Measurements from ENCODE around the gene HBZ. TPM values are rescaled to one million over a fixed set of nuclear protein-coding genes. Genes with fewer than 3 reads are reported as not detected.
"Not testable (repeated sequence)": the region's sequence is repeated elsewhere in the genome, so short reads cannot be mapped to it uniquely, and the experiment has no call there.

Gene HBZ
- total and polyA plus RNA-seq, 7 donors, result 0.10 TPM; not detected in 6

- H3K36me3 ChIP-seq, result no peaks in the 10 kb centered on the region
- H3K9me3 ChIP-seq, result no peaks in the 10 kb centered on the region
- DNase-seq, result no peak
- intact Hi-C loops (cut with DNase I), result no loop called here
- TF ChIP-seq POLR2AphosphoS5 (IDR thresholded peaks at IDR 0.05) (no peak), POLR2A (IDR thresholded peaks at IDR 0.05) (no peak), EP300 (IDR thresholded peaks at IDR 0.05) (no peak)
- TF ChIP-seq, protein P1, sequence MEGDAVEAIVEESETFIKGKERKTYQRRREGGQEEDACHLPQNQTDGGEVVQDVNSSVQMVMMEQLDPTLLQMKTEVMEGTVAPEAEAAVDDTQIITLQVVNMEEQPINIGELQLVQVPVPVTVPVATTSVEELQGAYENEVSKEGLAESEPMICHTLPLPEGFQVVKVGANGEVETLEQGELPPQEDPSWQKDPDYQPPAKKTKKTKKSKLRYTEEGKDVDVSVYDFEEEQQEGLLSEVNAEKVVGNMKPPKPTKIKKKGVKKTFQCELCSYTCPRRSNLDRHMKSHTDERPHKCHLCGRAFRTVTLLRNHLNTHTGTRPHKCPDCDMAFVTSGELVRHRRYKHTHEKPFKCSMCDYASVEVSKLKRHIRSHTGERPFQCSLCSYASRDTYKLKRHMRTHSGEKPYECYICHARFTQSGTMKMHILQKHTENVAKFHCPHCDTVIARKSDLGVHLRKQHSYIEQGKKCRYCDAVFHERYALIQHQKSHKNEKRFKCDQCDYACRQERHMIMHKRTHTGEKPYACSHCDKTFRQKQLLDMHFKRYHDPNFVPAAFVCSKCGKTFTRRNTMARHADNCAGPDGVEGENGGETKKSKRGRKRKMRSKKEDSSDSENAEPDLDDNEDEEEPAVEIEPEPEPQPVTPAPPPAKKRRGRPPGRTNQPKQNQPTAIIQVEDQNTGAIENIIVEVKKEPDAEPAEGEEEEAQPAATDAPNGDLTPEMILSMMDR (IDR thresholded peaks at IDR 0.05), result no peak
- H3K4me1 ChIP-seq, result peaks cover 0 to 19% (median 17%) of the 10 kb centered on the region in 4 donors
- no peak overlapping the region for H3K4me3 ChIP-seq
- peaks cover 40 to 77% (median 69%) of the 10 kb centered on the region in 3 donors for H3K27me3 ChIP-seq
- no peak overlapping the region for H3K27ac ChIP-seq
- 14 to 33% methylated on average over 3 of the region's 3 CpGs for WGBS, 2 donors
These were observed 16.6 kb downstream of the HBZ start for GRCh38 chr16:169014-169413.

DNA sequence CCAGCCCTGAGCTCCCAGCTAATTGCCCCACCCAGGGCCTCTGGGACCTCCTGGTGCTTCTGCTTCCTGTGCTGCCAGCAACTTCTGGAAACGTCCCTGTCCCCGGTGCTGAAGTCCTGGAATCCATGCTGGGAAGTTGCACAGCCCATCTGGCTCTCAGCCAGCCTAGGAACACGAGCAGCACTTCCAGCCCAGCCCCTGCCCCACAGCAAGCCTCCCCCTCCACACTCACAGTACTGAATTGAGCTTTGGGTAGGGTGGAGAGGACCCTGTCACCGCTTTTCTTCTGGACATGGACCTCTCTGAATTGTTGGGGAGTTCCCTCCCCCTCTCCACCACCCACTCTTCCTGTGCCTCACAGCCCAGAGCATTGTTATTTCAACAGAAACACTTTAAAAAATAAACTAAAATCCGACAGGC is 17.7 kb downstream of the HBZ start:
- WGBS, 2 donors, result 6 to 7% methylated on average over 5 of the region's 5 CpGs
- H3K4me3 ChIP-seq; H3K36me3 ChIP-seq; H3K9me3 ChIP-seq; intact Hi-C loops (cut with DNase I); H3K27ac ChIP-seq: not testable (repeated sequence)
- Histone ChIP-seq H3K27me3 (peaks cover 43 to 84% (median 73%) of the 10 kb centered on the region in 3 donors), H3K4me1 (peaks cover 0 to 17% (median 15%) of the 10 kb centered on the region in 4 donors)
- peak; percentile 73 for DNase-seq

DNA sequence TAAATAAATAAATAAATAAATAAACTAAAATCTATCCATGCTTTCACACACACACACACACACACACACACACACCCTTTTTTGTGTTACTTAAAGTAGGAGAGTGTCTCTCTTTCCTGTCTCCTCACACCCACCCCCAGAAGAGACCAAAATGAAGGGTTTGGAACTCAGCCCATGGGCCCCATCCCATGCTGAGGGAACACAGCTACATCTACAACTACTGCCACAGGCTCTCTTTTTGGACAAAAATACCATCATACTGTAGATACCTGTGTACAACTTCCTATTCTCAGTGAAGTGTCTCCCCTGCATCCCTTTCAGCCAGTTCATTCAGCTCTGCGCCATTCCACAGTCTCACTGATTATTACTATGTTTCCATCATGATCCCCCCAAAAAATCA is 18.3 kb downstream of the HBZ start:
- intact Hi-C loops (cut with DNase I), result no loop called here
- H3K4me3 ChIP-seq, result no peak overlapping the region
- WGBS, 2 donors, result 44 to 52% methylated on average over 1 of the region's 1 CpG
- no peak for TF ChIP-seq EP300 (IDR thresholded peaks at IDR 0.05)
- TF ChIP-seq POLR2AphosphoS5 (IDR thresholded peaks at IDR 0.05), result no peak
- no peak for TF ChIP-seq POLR2A (IDR thresholded peaks at IDR 0.05)
- TF ChIP-seq, protein P1 (IDR thresholded peaks at IDR 0.05), result no peak
- no peaks in the 10 kb centered on the region for H3K36me3 ChIP-seq
- DNase-seq, result no peak
- H3K27me3 ChIP-seq, result peaks cover 41 to 84% (median 72%) of the 10 kb centered on the region in 3 donors
- H3K9me3 ChIP-seq, result no peaks in the 10 kb centered on the region
- no peak overlapping the region for H3K27ac ChIP-seq
- peaks cover 0 to 10% (median 8%) of the 10 kb centered on the region in 4 donors for H3K4me1 ChIP-seq

DNA sequence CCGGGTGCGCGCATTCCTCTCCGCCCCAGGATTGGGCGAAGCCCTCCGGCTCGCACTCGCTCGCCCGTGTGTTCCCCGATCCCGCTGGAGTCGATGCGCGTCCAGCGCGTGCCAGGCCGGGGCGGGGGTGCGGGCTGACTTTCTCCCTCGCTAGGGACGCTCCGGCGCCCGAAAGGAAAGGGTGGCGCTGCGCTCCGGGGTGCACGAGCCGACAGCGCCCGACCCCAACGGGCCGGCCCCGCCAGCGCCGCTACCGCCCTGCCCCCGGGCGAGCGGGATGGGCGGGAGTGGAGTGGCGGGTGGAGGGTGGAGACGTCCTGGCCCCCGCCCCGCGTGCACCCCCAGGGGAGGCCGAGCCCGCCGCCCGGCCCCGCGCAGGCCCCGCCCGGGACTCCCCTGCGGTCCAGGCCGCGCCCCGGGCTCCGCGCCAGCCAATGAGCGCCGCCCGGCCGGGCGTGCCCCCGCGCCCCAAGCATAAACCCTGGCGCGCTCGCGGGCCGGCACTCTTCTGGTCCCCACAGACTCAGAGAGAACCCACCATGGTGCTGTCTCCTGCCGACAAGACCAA is 20.0 kb downstream of the HBZ start, which contains the start of gene HBA2:
Gene HBA2 (plus strand): TSS at position 503 of the 568 bp plus-strand sequence. CDS start 37 bp downstream, at position 540.
- H3K9me3 ChIP-seq; intact Hi-C loops (cut with DNase I); H3K36me3 ChIP-seq; H3K4me3 ChIP-seq; H3K4me1 ChIP-seq; DNase-seq; H3K27ac ChIP-seq: not testable (repeated sequence)
- WGBS, 2 donors, result no CpG with 5 or more reads among the region's 74 CpGs
- peaks cover 29 to 76% (median 61%) of the 10 kb centered on the region in 3 donors for H3K27me3 ChIP-seq

- H3K4me3 ChIP-seq; DNase-seq; H3K36me3 ChIP-seq; H3K27ac ChIP-seq; H3K9me3 ChIP-seq; H3K4me1 ChIP-seq; intact Hi-C loops (cut with DNase I): not testable (repeated sequence)
- 11 to 13% methylated on average over 31 of the region's 44 CpGs for WGBS, 2 donors
- H3K27me3 ChIP-seq, result peaks cover 30 to 76% (median 62%) of the 10 kb centered on the region in 3 donors
These were observed 20.9 kb downstream of the HBZ start for GRCh38 chr16:173211-173854.

DNA sequence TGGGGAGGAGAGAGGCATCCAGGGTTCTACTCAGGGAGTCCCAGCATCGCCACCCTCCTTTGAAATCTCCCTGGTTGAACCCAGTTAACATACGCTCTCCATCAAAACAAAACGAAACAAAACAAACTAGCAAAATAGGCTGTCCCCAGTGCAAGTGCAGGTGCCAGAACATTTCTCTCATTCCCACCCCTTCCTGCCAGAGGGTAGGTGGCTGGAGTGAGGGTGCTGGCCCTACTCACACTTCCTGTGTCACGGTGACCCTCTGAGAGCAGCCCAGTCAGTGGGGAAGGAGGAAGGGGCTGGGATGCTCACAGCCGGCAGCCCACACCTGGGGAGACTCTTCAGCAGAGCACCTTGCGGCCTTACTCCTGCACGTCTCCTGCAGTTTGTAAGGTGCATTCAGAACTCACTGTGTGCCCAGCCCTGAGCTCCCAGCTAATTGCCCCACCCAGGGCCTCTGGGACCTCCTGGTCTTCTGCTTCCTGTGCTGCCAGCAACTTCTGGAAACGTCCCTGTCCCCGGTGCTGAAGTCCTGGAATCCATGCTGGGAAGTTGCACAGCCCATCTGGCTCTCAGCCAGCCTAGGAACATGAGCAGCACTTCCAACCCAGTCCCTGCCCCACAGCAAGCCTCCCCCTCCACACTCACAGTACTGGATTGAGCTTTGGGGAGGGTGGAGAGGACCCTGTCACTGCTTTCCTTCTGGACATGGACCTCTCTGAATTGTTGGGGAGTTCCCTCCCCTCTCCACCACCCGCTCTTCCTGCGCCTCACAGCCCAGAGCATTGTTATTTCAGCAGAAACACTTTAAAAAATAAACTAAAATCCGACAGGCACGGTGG is 21.7 kb downstream of the HBZ start:
- intact Hi-C loops (cut with DNase I), result not testable (repeated sequence)
- peaks cover 37 to 76% (median 62%) of the 10 kb centered on the region in 3 donors for H3K27me3 ChIP-seq
- WGBS, 2 donors, result 18 to 19% methylated on average over 9 of the region's 13 CpGs

More for the DNA sequence above, 21.7 kb downstream of the HBZ start:
- not testable (repeated sequence) for H3K4me1 ChIP-seq, H3K4me3 ChIP-seq, H3K9me3 ChIP-seq, DNase-seq, H3K36me3 ChIP-seq, H3K27ac ChIP-seq

Data from sigmoid colon (tissue), 7 donors.